HCT116 (cell line): ENCODE data around the gene CD59.

Experiments used
- CEBPB ChIP-seq: IDR thresholded peaks from 2 replicates; pipeline ENCODE4 v1.6.1; 2012; ENCODE audit warnings: low read depth
- CTCF ChIP-seq, 3 experiments: fragments of 200-600 bp in 1 of 3; sonication (generic) in 1 of 3; IDR thresholded peaks in 2 of 3; conservative IDR thresholded peaks in 1 of 3; 2 replicates each; pipeline ENCODE4 v1.5.1; 2012 to 2017; ENCODE audit warnings: low read depth in 2 of 3, low read length in 2 of 3, antibody characterized with exemption in 1 of 3, borderline replicate concordance in 1 of 3, control low read depth in 1 of 3, mild to moderate bottlenecking in 1 of 3, mixed read lengths in 1 of 3, mixed run types in 1 of 3, moderate library complexity in 1 of 3; ENCODE audit not compliant: insufficient read depth in 1 of 3
- EZH2 ChIP-seq: fragments of 200-600 bp; sonication (generic); IDR thresholded peaks from 2 replicates; pipeline ENCODE4 v1.6.1; 2017; ENCODE audit warnings: antibody characterized with exemption, mixed run types
- JUND ChIP-seq: IDR thresholded peaks from 2 replicates; pipeline ENCODE4 v1.6.1; 2012
- POLR2AphosphoS5 ChIP-seq: IDR thresholded peaks from 2 replicates; pipeline ENCODE4 v1.6.1; 2011; ENCODE audit warnings: mild to moderate bottlenecking, low read depth, low read length, moderate library complexity
- SP1 ChIP-seq: IDR thresholded peaks from 2 replicates; pipeline ENCODE4 v1.6.1; 2012; ENCODE audit warnings: low read depth
- TF ChIP-seq, protein P1 (sequence below): IDR thresholded peaks from 2 replicates; pipeline ENCODE4 v1.6.1; 2012
- TF ChIP-seq, protein P2 (sequence below): IDR thresholded peaks from 2 replicates; pipeline ENCODE4 v1.6.1; 2012
- TF ChIP-seq, protein P3 (sequence below): IDR thresholded peaks from 2 replicates; pipeline ENCODE4 v1.6.1; 2012; ENCODE audit warnings: low read depth

- TF ChIP-seq, protein P1, sequence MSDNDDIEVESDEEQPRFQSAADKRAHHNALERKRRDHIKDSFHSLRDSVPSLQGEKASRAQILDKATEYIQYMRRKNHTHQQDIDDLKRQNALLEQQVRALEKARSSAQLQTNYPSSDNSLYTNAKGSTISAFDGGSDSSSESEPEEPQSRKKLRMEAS: no peak
- TF ChIP-seq POLR2AphosphoS5 (no peak), CEBPB (no peak), CTCF (IDR thresholded peaks at IDR 0.05 in 2 of 3, conservative IDR thresholded peaks at IDR 0.05 in 1 of 3; ENCODE audit: borderline replicate concordance in 1 of 3, insufficient read depth in 1 of 3, low read depth in 2 of 3, low read length in 2 of 3) (no peak), EZH2 (no peak), JUND (no peak), SP1 (no peak)
- TF ChIP-seq, protein P2, sequence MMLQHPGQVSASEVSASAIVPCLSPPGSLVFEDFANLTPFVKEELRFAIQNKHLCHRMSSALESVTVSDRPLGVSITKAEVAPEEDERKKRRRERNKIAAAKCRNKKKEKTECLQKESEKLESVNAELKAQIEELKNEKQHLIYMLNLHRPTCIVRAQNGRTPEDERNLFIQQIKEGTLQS: no peak
- TF ChIP-seq, protein P3, sequence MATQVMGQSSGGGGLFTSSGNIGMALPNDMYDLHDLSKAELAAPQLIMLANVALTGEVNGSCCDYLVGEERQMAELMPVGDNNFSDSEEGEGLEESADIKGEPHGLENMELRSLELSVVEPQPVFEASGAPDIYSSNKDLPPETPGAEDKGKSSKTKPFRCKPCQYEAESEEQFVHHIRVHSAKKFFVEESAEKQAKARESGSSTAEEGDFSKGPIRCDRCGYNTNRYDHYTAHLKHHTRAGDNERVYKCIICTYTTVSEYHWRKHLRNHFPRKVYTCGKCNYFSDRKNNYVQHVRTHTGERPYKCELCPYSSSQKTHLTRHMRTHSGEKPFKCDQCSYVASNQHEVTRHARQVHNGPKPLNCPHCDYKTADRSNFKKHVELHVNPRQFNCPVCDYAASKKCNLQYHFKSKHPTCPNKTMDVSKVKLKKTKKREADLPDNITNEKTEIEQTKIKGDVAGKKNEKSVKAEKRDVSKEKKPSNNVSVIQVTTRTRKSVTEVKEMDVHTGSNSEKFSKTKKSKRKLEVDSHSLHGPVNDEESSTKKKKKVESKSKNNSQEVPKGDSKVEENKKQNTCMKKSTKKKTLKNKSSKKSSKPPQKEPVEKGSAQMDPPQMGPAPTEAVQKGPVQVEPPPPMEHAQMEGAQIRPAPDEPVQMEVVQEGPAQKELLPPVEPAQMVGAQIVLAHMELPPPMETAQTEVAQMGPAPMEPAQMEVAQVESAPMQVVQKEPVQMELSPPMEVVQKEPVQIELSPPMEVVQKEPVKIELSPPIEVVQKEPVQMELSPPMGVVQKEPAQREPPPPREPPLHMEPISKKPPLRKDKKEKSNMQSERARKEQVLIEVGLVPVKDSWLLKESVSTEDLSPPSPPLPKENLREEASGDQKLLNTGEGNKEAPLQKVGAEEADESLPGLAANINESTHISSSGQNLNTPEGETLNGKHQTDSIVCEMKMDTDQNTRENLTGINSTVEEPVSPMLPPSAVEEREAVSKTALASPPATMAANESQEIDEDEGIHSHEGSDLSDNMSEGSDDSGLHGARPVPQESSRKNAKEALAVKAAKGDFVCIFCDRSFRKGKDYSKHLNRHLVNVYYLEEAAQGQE: no peak
These were observed 14.2 kb downstream of the CD59 start for GRCh38 chr11:33721984-33722383.
